ENCODE measurements around the gene SMPD4.
"Not testable (repeated sequence)": the region's sequence is repeated elsewhere in the genome, so short reads cannot be mapped to it uniquely, and the experiment has no call there.

SMPD4 gene

DNA sequence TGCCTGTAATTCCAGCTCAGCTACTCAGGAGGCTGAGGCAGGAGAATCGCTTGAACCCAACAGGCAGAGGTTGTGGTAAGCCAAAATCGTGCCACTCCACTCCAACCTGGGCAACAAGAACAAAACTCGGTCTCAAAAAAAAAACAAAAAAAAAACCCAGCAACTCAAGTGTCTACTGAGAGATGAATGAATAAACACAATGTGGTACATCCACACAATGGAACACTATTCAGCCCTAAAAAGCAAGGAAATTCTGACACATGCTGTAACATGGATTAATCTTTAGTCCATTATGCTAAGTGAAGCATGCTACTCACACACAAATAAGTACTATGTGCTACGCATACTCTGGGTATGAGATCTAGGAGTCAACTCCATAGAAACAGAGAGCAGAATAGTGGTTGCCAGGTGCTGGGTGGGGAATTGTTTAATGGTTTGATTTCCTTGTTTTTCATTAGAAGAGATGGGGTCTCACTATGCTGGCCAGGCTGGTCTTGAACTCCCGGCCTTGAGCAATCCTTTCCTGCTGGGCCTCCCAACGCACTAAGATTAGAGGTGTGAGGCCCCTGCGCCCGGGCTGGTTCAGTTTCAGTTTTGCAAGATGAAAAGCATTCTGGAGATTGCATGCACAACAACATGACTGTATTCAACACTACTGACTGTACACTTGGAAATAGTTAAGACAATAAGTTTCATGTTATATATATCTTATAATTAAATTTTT lies 15.9 kb downstream of the SMPD4 start:
- Histone ChIP-seq H4K20me1 (ENCODE audit: insufficient read depth, low read length) (no peaks in the 10 kb centered on the region), H3K4me1 (ENCODE audit: insufficient read depth, low read length, severe bottlenecking) (no peaks in the 10 kb centered on the region), H3K9me3 (ENCODE audit: low read length) (no peaks in the 10 kb centered on the region), H3K79me2 (ENCODE audit: insufficient read depth, low read length) (no peaks in the 10 kb centered on the region), H3K9me2 (ENCODE audit: low read depth, low read length) (no peaks in the 10 kb centered on the region), H3K4me2 (ENCODE audit: low read length) (no peak overlapping the region), H3K27me3 (ENCODE audit: insufficient read depth, low read length) (no peaks in the 10 kb centered on the region), H3K4me3 (ENCODE audit: low read depth, low read length, poor library complexity, severe bottlenecking) (no peak overlapping the region), H3K27ac (ENCODE audit: low read depth, low read length, poor library complexity, severe bottlenecking) (no peak overlapping the region), H2AFZ (ENCODE audit: low read length) (no peak overlapping the region), H3K36me3 (ENCODE audit: insufficient read depth, low read length) (peaks cover 67% of the 10 kb centered on the region), H3K9ac (ENCODE audit: low read length) (no peak overlapping the region), H3F3A (ENCODE audit: insufficient read depth, low read length) (no peaks in the 10 kb centered on the region)
- TF ChIP-seq EZH2 (IDR thresholded peaks at IDR 0.05; ENCODE audit: borderline replicate concordance, low read length) (no peak), CTCF (IDR thresholded peaks at IDR 0.05; ENCODE audit: low read length) (no peak)

GRCh38 chr2:130162968-130163367 lies 18.4 kb downstream of the SMPD4 start:
- no peaks in the 10 kb centered on the region for H3F3A ChIP-seq (ENCODE audit: insufficient read depth, low read length)
- H3K9me2 ChIP-seq (ENCODE audit: low read depth, low read length): no peaks in the 10 kb centered on the region
- H4K20me1 ChIP-seq (ENCODE audit: insufficient read depth, low read length): no peaks in the 10 kb centered on the region
- H3K4me1 ChIP-seq (ENCODE audit: insufficient read depth, low read length, severe bottlenecking): peaks cover 12% of the 10 kb centered on the region
- TF ChIP-seq EZH2 (IDR thresholded peaks at IDR 0.05; ENCODE audit: borderline replicate concordance, low read length) (no peak), CTCF (IDR thresholded peaks at IDR 0.05; ENCODE audit: low read length) (no peak)
- no peak overlapping the region for H3K9ac ChIP-seq (ENCODE audit: low read length)
- no peak overlapping the region for H3K4me3 ChIP-seq (ENCODE audit: low read depth, low read length, poor library complexity, severe bottlenecking)
- no peaks in the 10 kb centered on the region for H3K9me3 ChIP-seq (ENCODE audit: low read length)
- no peaks in the 10 kb centered on the region for H3K27me3 ChIP-seq (ENCODE audit: insufficient read depth, low read length)
- no peak overlapping the region for H2AFZ ChIP-seq (ENCODE audit: low read length)
- no peaks in the 10 kb centered on the region for H3K79me2 ChIP-seq (ENCODE audit: insufficient read depth, low read length)
- H3K27ac ChIP-seq (ENCODE audit: low read depth, low read length, poor library complexity, severe bottlenecking): no peak overlapping the region
- peaks cover 62% of the 10 kb centered on the region for H3K36me3 ChIP-seq (ENCODE audit: insufficient read depth, low read length)
- no peak overlapping the region for H3K4me2 ChIP-seq (ENCODE audit: low read length)

DNA sequence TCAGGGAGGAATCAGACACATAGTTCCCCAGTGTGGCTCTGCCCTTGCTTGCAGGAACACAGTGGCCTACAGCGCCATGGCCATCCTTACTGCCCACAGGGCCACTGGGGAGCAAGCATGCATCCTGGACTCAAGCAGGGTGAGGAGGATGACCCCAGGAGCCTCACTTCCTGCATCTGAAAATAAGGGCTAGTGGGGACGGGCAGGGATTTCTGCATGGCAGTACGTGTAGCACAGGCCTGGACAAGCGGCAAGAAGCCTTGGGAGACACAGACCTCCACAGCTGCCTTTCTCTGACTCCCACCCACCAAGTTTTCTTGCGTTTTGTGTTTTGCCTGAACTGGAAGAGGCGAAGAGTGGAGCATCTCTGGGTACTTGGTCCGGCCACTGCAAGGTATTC lies 18.9 kb downstream of the SMPD4 start:
- H3K9me2 ChIP-seq (ENCODE audit: low read depth, low read length); H3F3A ChIP-seq (ENCODE audit: insufficient read depth, low read length); H3K9me3 ChIP-seq (ENCODE audit: low read length); H3K27ac ChIP-seq (ENCODE audit: low read depth, low read length, poor library complexity, severe bottlenecking); H3K27me3 ChIP-seq (ENCODE audit: insufficient read depth, low read length); H3K79me2 ChIP-seq (ENCODE audit: insufficient read depth, low read length); H3K4me2 ChIP-seq (ENCODE audit: low read length); H2AFZ ChIP-seq (ENCODE audit: low read length); H4K20me1 ChIP-seq (ENCODE audit: insufficient read depth, low read length); H3K4me3 ChIP-seq (ENCODE audit: low read depth, low read length, poor library complexity, severe bottlenecking); H3K9ac ChIP-seq (ENCODE audit: low read length): not testable (repeated sequence)
- Histone ChIP-seq H3K36me3 (ENCODE audit: insufficient read depth, low read length) (peaks cover 57% of the 10 kb centered on the region), H3K4me1 (ENCODE audit: insufficient read depth, low read length, severe bottlenecking) (peaks cover 17% of the 10 kb centered on the region)
